GM21825 (cell line): Measurements from ENCODE around the gene TBX6.
A peak's percentile ranks its signal among the peaks of the same experiment; 100 is the strongest.
"Not testable (repeated sequence)": the region's sequence is repeated elsewhere in the genome, so short reads cannot be mapped to it uniquely, and the experiment has no call there.

Experiments
- ATAC-seq: cut with Tn5 transposase; IDR thresholded peaks from one replicate; pipeline ENCODE4 v1.9.1; 2021; ENCODE audit warnings: mild to moderate bottlenecking, moderate library complexity; ENCODE audit not compliant: unreplicated experiment

TBX6 gene, protein sequence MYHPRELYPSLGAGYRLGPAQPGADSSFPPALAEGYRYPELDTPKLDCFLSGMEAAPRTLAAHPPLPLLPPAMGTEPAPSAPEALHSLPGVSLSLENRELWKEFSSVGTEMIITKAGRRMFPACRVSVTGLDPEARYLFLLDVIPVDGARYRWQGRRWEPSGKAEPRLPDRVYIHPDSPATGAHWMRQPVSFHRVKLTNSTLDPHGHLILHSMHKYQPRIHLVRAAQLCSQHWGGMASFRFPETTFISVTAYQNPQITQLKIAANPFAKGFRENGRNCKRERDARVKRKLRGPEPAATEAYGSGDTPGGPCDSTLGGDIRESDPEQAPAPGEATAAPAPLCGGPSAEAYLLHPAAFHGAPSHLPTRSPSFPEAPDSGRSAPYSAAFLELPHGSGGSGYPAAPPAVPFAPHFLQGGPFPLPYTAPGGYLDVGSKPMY

GRCh38 chr16:30091474-30092372 lies at the start of gene TBX6:
TSS of gene TBX6 (minus strand) at chr16:30091924. CDS start at chr16:30091193, 731 bp downstream.
- ATAC-seq, result peak; percentile 53

- no peak for ATAC-seq
Measured at GRCh38 chr16:30139583-30140481, 48.1 kb upstream of the TBX6 start.

DNA sequence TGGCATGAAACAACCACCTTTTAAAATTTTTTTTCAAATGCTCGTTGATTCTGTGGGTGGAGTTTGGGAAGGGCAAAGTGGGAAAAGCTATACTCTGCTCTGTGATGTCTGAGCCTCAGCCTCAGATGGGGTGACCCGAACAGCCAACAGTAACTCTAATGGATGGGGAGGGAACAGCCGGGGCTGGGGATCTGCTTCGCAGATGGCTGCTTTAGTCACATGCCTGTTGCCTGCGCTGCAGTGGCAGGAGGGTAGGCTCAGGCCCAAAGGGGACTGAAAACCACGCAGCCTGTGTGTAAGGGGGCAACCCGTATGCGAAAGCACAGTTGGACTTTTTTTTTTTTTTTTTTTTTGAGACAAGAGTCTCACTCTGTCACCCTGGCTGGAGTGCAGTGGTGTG lies 46.2 kb upstream of the TBX6 start:
- no peak for ATAC-seq

DNA sequence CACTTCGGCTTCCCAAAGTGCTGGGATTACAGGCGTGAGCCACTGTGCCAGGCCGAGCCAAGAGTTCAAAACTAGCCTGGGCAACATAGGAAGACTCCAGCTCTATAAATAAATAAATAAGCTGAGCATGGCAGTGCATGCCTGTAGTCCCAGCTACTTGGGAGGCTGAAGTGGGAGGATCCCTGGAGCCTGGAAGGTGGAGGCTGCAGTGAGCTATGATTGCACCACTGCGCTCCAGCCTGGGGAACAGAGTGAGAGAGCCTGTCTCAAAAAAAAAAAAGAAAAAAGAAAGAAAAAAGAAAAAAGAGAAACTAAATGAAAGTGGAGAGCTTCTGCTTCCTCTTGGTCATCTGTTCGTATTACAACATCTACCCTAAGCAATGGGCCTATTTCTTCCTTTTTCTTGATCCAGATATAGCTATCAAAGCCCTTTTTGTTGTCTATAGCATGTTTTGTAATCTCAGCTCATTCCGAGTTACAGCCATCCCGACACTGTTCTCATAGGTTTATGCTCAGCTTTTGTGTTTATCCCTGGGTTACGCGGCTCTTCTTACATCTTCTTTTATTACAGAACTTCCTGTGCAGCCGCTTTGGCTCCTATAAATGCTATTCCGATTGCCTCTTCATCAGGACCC lies 45.4 kb upstream of the TBX6 start:
- no peak for ATAC-seq

DNA sequence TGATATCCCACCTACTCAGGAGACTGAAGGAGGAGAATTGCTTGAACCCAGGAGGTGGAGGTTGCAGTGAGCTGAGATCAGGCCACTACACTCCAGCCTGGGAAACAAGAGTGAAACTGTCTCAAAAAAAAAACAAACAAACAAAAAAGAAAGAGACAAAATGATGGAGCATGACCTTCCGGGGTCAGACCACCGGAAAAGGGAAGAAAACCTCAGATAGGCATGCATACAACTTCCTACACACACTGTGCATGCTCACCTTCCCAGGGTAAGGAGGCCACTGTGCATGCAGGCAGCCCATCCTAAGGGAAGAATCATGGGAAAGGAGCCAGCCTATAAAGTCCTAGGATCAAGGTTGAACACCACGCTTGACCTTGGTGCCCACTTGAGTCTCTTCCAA lies 40.9 kb upstream of the TBX6 start:
- no peak for ATAC-seq

GRCh38 chr16:30131869-30132475 lies 40.2 kb upstream of the TBX6 start:
- no peak for ATAC-seq

DNA sequence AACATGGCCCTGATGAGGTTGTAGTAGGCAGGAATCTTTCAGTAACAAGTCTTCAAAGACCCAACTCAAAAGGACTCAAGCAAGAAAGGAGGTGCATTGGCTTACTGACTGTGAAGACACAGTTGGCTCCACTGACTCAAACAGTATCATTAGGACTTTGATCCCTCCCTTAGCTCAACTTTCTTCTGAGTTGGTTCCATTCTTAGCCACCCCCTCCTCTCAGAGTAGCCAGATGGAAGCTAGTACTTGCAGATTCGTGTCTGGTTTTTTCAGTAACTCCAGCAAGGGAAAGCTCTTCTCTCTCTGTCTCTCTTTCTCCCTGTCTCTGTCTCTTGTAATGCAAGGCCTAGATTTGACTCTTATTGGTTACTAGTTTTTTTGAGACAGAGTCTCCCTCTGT lies 36.3 kb upstream of the TBX6 start:
- no peak for ATAC-seq

DNA sequence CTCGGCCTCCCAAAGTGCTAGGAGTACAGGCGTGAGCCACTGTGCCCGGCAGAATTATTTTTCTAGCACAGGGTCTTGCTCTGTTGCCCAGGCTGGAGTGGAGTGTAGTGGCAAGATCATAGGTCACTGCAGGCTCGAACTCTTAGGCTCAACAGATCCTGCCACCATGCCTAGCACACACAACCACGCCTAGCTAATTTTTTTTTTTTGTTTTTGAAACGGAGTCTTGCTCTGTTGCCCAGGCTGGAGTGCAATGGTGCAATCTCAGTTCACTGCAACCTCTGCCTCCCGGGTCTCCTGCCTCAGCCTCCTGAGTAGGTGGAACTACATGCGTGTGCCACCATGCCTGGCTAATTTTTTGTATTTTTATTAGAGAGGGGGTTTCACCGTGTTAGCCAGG lies 34.0 kb upstream of the TBX6 start:
- not testable (repeated sequence) for ATAC-seq

- ATAC-seq, result no peak
Measured at GRCh38 chr16:30124985-30125379, 33.3 kb upstream of the TBX6 start.

DNA sequence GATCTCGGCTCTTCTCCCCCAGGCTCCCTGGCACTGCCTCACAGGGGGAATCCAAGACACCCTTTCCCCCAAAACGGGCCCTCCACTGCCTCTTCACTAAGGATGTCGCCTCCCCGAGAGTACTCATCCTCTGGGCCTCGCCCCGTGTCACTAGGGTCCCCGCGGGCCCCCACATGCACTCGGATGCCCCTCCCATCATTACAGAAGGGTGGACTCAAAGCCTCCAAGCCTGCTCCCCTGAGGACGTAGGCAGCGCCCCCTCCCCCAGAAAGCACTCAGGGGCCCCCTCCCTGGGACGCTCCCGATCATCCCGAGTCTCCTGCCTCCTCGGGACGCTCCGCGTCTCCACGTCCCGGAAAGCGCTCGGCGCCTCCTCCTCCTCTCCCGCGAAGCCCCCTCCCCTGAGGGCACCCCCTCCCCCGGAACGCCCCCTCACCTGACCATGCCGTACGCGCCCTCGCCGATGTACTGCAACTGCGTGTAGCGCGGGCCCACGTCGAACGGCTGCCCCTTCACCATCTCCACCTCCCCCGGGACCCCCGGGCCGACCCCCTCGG lies 31.0 kb upstream of the TBX6 start:
- no peak for ATAC-seq

- no peak for ATAC-seq
Measured at GRCh38 chr16:30121741-30122571, 30.2 kb upstream of the TBX6 start.

DNA sequence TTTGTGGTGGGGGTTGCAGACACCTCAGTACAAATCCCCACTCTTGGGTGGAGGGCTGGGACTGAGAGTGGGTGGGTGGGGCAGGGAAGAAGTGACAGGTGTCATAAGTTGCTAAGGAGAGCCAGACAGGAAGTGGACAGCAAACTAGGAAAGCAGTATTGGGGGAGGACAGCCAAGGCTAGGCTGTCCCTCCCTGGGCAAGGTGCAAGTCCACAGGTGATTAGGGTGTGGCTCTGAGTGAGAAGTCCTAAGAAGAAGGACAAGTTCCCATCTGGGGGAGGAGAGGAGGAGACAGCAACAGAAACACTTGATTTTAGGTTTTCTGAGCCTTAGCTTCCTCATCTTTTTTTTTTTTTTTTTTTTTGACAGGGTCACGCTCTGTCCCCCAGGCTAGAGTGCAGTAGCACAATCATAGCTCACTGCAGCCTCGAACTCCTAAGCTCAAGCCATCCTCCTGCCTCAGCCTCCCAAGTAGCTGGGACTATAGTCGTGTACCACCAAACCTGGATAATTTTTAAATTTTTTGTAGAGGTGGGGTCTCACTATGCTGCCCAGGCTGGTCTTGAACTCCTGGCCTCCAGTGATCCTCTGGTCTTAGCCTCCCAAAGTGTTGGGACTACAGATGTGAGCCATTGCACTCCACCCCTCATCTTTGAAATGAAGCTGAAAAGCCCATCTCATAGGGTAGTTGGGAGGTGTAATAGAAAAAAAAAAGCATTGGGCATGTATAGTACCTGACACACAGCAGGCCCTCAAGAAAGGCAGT lies 28.8 kb upstream of the TBX6 start:
- ATAC-seq, result no peak

DNA sequence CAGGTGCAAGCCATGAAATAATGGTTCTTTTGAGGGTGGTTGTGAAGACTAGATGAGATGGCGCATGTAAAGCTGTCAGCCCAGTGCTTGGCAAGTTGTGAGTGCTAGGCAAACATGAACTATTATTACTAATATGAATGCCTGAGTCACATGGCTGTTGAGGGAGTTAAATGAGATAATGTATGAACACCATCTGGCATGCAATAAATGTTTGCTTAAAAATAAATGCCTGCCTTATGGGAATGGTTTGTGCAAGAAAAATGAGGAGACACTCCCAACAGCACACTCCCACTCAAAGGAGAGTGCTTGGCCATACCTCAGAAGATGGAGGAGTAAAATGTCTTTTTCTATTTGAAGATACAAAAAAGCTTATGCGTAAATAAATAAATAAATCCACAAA lies 27.7 kb upstream of the TBX6 start:
- no peak for ATAC-seq

DNA sequence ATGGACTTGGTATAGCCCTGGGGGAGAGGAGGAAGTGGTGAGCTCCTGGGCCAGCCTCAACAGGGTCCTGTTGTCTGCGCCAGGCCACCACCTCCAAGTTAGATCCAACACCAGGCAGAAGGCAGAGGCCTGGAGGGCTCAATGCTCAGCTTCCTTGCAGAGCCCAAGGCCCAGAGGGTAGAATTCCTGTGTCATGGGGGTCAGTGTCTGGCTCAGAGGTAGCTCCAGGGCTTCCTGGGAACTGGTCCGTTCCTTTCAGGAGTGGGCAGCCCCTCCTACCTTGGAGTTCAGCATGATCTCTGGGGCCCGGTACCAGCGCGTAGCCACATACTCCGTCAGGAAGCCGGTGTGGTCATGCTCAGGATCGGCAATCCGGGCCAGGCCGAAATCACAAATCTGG lies 26.0 kb upstream of the TBX6 start:
- ATAC-seq, result no peak

DNA sequence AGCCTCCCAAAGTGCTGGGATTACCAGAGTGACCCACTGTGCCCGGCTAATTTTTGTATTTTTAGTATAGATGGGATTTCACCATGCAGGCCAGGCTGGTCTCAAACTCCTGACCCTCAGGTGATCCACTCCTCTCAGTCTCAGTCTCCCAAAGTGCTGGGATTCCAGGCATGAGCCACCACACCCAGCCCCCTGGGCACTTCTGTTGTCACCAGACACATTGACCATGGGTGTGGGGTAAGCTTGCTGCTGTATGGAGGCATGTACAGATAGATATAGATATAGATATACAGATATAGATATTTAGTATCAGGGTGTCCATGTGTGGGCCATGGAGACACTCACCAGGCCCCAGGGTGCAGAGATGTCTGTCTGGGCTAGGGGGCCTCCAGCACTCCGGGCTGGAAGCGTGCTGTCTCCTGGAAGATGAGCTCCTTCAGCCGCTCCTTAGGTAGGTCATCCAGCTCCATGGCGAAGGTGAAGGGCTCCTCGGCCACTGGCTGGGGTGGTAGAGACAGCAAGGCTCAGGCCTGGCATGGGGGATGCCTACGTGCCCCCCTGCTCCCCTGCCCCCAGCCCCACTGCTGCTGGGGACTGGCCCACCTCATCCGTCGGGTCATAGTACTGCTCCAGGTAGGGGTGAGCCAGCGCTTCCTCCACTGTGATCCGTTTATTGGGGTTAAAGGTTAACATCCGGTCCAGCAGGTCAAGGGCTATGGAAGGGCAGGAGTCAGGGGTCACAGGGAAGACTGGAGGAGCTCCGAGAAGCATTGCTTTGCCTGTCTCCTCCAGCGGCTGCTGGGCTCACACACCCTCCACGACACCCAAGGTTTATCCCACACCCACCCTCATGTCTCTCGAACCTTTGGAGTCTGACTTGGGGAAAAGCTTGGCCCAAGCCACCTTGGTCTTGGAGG lies 24.8 kb upstream of the TBX6 start:
- no peak for ATAC-seq

DNA sequence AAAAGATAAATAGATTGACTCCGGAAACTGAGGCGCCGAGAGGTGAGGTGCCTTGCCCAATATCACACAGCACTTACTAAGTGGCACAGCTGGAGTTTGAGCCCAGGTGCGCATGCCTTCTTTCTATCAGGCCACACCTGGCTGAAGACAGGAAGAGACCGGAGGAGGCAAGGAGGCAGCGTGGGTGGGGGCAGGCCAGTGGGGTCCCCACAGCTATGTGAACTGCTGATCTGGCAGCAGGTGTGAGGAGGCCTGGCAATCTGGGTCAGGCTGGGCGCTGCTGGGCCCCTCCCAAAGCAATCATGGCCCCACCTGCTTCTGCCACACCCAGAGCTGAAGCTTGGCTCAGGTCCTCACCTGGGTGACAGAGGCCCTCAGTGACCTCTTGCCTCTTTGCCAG lies 23.5 kb upstream of the TBX6 start:
- no peak for ATAC-seq

DNA sequence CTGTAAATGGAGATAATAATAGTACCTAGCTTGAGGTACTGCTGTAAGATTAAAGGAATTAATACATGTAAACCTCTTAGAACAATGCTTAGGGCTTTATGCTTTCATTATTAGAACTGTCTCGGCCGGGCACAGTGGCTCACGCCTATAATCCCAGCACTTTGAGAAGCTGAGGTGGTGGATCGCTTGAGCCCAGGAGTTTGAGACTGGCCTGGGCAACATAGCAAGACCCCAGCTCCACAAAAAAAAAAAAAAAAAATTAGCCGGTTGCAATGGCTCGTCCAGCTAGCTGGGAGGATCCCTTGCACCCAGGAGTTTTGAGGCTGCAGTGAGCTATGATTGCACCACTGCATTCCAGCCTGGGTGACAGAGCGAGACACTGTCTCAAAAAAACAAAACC lies 23.1 kb upstream of the TBX6 start:
- not testable (repeated sequence) for ATAC-seq
